ENCODE data around the gene MED13. TPM values are rescaled to one million over a fixed set of nuclear protein-coding genes. Genes with fewer than 3 reads are reported as not detected.

The MED13 gene
- total RNA-seq, 1 experiment from 2014 or later, result 96.0 TPM

DNA sequence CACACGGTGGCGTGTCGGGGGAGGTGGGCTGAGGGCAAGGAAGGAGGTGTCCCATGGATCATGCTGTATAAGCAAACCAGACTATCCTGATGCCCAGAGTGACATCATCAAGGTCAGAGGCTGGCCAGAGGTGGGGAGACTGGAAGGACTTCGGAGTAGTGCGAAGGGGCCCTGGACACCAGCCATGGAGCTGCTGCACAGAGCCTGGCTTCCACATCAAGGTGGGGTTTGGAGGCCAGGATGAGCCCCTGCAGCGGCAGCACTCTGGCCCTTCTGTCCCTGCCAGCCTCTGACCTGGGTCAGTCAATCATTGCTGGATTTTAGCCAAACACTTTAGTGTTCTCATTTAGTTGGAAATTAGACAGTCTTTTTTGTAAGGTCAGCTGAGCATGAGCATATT lies 34.8 kb downstream of the MED13 start:
- Histone ChIP-seq H3K79me2 (ENCODE audit: insufficient read depth, low read length) (peaks cover 97% of the 10 kb centered on the region), H3K4me3 (replicated peaks in 1 of 2; ENCODE audit: low read depth in 1 of 2, low read length in 2 of 2) (no peak overlapping the region), H4K20me1 (ENCODE audit: insufficient read depth) (peaks cover 19% of the 10 kb centered on the region; the same call in 1 of the 2 replicates), H3K9me2 (ENCODE audit: insufficient read depth) (no peaks in the 10 kb centered on the region), H3K9me3 (ENCODE audit: control insufficient read depth in 1 of 2, insufficient read depth in 1 of 2, low read depth in 1 of 2, low read length in 2 of 2) (no peaks in the 10 kb centered on the region), H3K36me3 (ENCODE audit: control insufficient read depth in 1 of 2, insufficient read depth in 2 of 2, low read length in 2 of 2) (peaks cover 64 to 67% of the 10 kb centered on the region in 2 experiments), H2AFZ (ENCODE audit: low read depth, low read length, poor library complexity, severe bottlenecking) (no peak overlapping the region), H3K4me1 (ENCODE audit: control insufficient read depth in 1 of 2, insufficient read depth in 2 of 2, low read length in 2 of 2) (no peaks in the 10 kb centered on the region), H3K27me3 (ENCODE audit: insufficient read depth, low read length) (no peaks in the 10 kb centered on the region), H3K27ac (ENCODE audit: low read depth, low read length) (no peak overlapping the region), H3K4me2 (ENCODE audit: low read length) (no peak overlapping the region), H3K9ac (ENCODE audit: low read length) (no peak overlapping the region)
- TF ChIP-seq FOSL1 (IDR thresholded peaks at IDR 0.05; ENCODE audit: low read depth) (no peak), EZH2 (IDR thresholded peaks at IDR 0.05) (no peak), CBX3 (IDR thresholded peaks at IDR 0.05; ENCODE audit: low read depth) (no peak), POLR2AphosphoS5 (IDR thresholded peaks at IDR 0.05; ENCODE audit: low read depth, low read length) (no peak), CEBPB (IDR thresholded peaks at IDR 0.05; ENCODE audit: low read depth) (no peak), ELF1 (IDR thresholded peaks at IDR 0.05; ENCODE audit: borderline replicate concordance, low read depth) (no peak), JUND (IDR thresholded peaks at IDR 0.05) (no peak), YY1 (IDR thresholded peaks at IDR 0.05; ENCODE audit: extremely low read depth, insufficient replicate concordance, low read depth, low read length) (no peak), POLR2A (IDR thresholded peaks at IDR 0.05; ENCODE audit: borderline replicate concordance, extremely low read depth, insufficient read depth, insufficient read length) (no peak), EZH2phosphoT487 (IDR thresholded peaks at IDR 0.05; ENCODE audit: borderline replicate concordance) (no peak), TCF7L2 (IDR thresholded peaks at IDR 0.05; ENCODE audit: borderline replicate concordance, extremely low read depth, insufficient read depth, insufficient read length) (no peak), ZNF274 (IDR thresholded peaks at IDR 0.05; ENCODE audit: low read depth, low read length) (no peak), SP1 (IDR thresholded peaks at IDR 0.05; ENCODE audit: low read depth) (no peak), SRF (IDR thresholded peaks at IDR 0.05; ENCODE audit: low read depth) (no peak)
- TF ChIP-seq, protein P1, sequence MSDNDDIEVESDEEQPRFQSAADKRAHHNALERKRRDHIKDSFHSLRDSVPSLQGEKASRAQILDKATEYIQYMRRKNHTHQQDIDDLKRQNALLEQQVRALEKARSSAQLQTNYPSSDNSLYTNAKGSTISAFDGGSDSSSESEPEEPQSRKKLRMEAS (IDR thresholded peaks at IDR 0.05), result no peak
- TF ChIP-seq, protein P2, sequence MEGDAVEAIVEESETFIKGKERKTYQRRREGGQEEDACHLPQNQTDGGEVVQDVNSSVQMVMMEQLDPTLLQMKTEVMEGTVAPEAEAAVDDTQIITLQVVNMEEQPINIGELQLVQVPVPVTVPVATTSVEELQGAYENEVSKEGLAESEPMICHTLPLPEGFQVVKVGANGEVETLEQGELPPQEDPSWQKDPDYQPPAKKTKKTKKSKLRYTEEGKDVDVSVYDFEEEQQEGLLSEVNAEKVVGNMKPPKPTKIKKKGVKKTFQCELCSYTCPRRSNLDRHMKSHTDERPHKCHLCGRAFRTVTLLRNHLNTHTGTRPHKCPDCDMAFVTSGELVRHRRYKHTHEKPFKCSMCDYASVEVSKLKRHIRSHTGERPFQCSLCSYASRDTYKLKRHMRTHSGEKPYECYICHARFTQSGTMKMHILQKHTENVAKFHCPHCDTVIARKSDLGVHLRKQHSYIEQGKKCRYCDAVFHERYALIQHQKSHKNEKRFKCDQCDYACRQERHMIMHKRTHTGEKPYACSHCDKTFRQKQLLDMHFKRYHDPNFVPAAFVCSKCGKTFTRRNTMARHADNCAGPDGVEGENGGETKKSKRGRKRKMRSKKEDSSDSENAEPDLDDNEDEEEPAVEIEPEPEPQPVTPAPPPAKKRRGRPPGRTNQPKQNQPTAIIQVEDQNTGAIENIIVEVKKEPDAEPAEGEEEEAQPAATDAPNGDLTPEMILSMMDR (IDR thresholded peaks at IDR 0.05 in 2 of 3, conservative IDR thresholded peaks at IDR 0.05 in 1 of 3; ENCODE audit: borderline replicate concordance in 1 of 3, insufficient read depth in 1 of 3, low read depth in 2 of 3, low read length in 2 of 3), result no peak
- TF ChIP-seq, protein P3, sequence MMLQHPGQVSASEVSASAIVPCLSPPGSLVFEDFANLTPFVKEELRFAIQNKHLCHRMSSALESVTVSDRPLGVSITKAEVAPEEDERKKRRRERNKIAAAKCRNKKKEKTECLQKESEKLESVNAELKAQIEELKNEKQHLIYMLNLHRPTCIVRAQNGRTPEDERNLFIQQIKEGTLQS (IDR thresholded peaks at IDR 0.05), result no peak
- ChIA-PET POLR2A (no interaction called here), CTCF (interaction anchor here (1.3 kb wide), 1 partner anchor 36 kb away, joined by 3 read pairs; no protein-coding TSS in a partner anchor), RAD21 (ENCODE audit: low non-redundant PET in 1 of 2, low total read pairs in 2 of 2, uncharacterized antibody in 2 of 2, unreplicated experiment in 2 of 2) (no interaction called here)
- intact Hi-C loops (cut with micrococcal nuclease), result no loop called here
- no peak for DNase-seq (ENCODE audit: low read depth, low spot score)
- no peak for ATAC-seq
- BruUV-seq (replicated peaks), result no TSS peak

Measured in HCT116 (cell line).